Natural killer cell (primary cell): ENCODE data around the gene PDE10A. TPM values are rescaled to one million over a fixed set of nuclear protein-coding genes. Genes with fewer than 3 reads are reported as not detected.

ENCODE experiments used
- ATAC-seq, 3 donors: fragments of 150-1000 bp in 2 of 3; fragments of 200-7000 bp in 1 of 3; cut with Tn5 transposase; 1 replicate in 1 of 3; 2 replicates in 2 of 3; pipeline ENCODE4 v1.10.0; 2021; ENCODE audit warnings: mild to moderate bottlenecking in 2 of 3, moderate library complexity in 2 of 3
- DNase-seq, 2 donors: peaks; one replicate each; pipeline versions ENCODE4 v3.0.0 to v3.0.0-alpha.2; 2013 to 2021; ENCODE audit warnings: mixed read lengths in 1 of 2
- H3K27ac ChIP-seq: one replicate; pipeline ENCODE4 v1.5.1; 2013; ENCODE audit warnings: mild to moderate bottlenecking, low read length
- H3K27me3 ChIP-seq: one replicate; pipeline ENCODE4 v1.6.1; 2013; ENCODE audit warnings: low read length; ENCODE audit not compliant: control insufficient read depth, insufficient read depth
- H3K36me3 ChIP-seq: one replicate; pipeline ENCODE4 v1.6.1; 2013; ENCODE audit warnings: low read length; ENCODE audit not compliant: control insufficient read depth, insufficient read depth
- H3K4me1 ChIP-seq: one replicate; pipeline ENCODE4 v1.6.1; 2013; ENCODE audit warnings: low read length; ENCODE audit not compliant: control insufficient read depth, insufficient read depth
- H3K4me3 ChIP-seq: one replicate; pipeline ENCODE4 v1.5.1; 2013; ENCODE audit warnings: low read length
- H3K9me3 ChIP-seq: one replicate; pipeline ENCODE4 v1.6.1; 2013; ENCODE audit warnings: low read length; ENCODE audit not compliant: control insufficient read depth, insufficient read depth
- H3K27ac Mint-ChIP-seq, 2 donors: one replicate each; pipeline ENCODE4 v1.8.0; 2022; ENCODE audit warnings: mild to moderate bottlenecking in 2 of 2, mixed read lengths in 2 of 2, moderate library complexity in 1 of 2
- H3K27me3 Mint-ChIP-seq, 2 donors: one replicate each; pipeline ENCODE4 v1.8.0; 2022; ENCODE audit warnings: low read depth in 2 of 2, mixed read lengths in 2 of 2
- H3K36me3 Mint-ChIP-seq: one replicate; pipeline ENCODE4 v1.8.0; 2022; ENCODE audit warnings: mixed read lengths
- H3K4me1 Mint-ChIP-seq, 2 donors: one replicate each; pipeline ENCODE4 v1.8.0; 2022; ENCODE audit warnings: mixed read lengths in 2 of 2
- H3K4me3 Mint-ChIP-seq: one replicate; pipeline ENCODE4 v1.8.0; 2022; ENCODE audit warnings: mild to moderate bottlenecking, moderate library complexity, mixed read lengths
- H3K9me3 Mint-ChIP-seq, 2 donors: one replicate each; pipeline ENCODE4 v1.8.0; 2022; ENCODE audit warnings: mixed read lengths in 2 of 2
- WGBS: methylation state at CpG from one replicate; pipeline ENCODE4 v1.1.7; 2013; ENCODE audit warnings: missing lambda C conversion rate; ENCODE audit not compliant: insufficient coverage; 5-methylcytosine and 5-hydroxymethylcytosine counted together
- intact Hi-C: fragments of 100-400 bp; cut with micrococcal nuclease; formaldehyde crosslinking; loops from one replicate; pipeline ENCODE4 v1.14.2; 2022
- total RNA-seq, 4 donors: library from RNA; stranded (reverse); fragments of 120-200 nt in 1 of 4; gene quantifications; one replicate each; pipeline versions ENCODE4 v1.2.3 to v1.2.4, GENCODE V29; 2013 to 2022
- TF ChIP-seq, protein P1 (sequence below): fragments of 200-600 bp; IDR thresholded peaks from one replicate; pipeline ENCODE4 v1.8.0; 2022; ENCODE audit warnings: antibody characterized with exemption

Gene PDE10A
- total RNA-seq, 3 donors from 2014 or later (not counting 1 experiment from before 2014, with no cell fraction given): not detected

DNA sequence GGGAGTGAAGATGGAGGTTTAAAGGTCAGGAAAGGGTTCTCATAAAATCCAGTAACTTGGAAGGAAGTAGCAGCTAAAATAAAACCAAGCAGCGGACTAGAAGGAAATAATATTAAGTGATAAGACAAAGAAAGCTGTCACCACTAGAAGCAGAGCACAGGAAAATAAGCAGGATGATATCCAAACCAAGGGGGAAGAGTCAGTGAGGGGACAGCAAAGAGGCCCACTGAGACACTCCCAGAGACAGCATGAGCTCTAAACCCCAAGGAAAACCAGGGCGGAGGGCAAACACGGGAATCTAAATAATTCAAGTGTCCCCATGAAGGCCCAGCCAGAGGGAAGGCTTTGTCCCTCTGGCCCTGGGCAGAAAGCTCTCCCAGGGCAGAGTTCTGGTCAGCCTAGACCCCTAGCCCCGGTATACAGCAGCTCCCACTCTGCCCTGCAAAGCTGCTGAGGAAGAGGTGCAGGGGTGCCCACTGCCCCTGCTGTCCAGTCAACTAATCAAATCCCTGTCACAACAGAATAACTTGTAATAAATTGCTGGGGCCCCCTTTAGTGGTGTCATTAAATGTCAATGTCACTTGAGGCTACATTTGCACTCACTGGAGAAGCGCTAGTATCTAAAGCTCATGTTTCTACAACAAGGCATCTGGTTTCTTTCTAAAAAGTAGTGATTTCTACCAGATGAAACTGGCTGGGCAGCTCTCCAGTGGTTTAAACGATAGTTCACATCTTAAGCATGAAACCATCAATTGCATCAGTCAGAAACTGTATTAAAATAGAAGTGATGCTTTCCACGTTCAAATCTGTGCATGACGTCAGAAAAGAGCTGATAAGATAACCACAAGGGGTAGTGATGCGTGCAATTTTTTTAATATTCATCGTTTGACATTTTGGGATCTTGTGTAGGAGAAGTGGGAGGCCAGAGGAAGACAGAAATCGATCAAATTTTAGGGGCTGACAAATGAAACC lies 13.6 kb downstream of the PDE10A start:
- Histone ChIP-seq H3K9me3 (no peaks in the 10 kb centered on the region), H3K27me3 (no peaks in the 10 kb centered on the region), H3K4me3 (no peak overlapping the region), H3K36me3 (no peaks in the 10 kb centered on the region), H3K27ac (no peak overlapping the region), H3K4me1 (no peaks in the 10 kb centered on the region)
- WGBS: 68% methylated on average over 11 of the region's 11 CpGs
- TF ChIP-seq, protein P1, sequence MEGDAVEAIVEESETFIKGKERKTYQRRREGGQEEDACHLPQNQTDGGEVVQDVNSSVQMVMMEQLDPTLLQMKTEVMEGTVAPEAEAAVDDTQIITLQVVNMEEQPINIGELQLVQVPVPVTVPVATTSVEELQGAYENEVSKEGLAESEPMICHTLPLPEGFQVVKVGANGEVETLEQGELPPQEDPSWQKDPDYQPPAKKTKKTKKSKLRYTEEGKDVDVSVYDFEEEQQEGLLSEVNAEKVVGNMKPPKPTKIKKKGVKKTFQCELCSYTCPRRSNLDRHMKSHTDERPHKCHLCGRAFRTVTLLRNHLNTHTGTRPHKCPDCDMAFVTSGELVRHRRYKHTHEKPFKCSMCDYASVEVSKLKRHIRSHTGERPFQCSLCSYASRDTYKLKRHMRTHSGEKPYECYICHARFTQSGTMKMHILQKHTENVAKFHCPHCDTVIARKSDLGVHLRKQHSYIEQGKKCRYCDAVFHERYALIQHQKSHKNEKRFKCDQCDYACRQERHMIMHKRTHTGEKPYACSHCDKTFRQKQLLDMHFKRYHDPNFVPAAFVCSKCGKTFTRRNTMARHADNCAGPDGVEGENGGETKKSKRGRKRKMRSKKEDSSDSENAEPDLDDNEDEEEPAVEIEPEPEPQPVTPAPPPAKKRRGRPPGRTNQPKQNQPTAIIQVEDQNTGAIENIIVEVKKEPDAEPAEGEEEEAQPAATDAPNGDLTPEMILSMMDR: no peak
- DNase-seq (no peak), ATAC-seq (no peak)
- H3K4me1 Mint-ChIP-seq: no peaks in the 10 kb centered on the region
- no peak overlapping the region for H3K4me3 Mint-ChIP-seq
- intact Hi-C loops: no loop called here
- no peak overlapping the region for H3K27ac Mint-ChIP-seq
- no peaks in the 10 kb centered on the region for H3K36me3 Mint-ChIP-seq
- H3K9me3 Mint-ChIP-seq: no peaks in the 10 kb centered on the region
- no peaks in the 10 kb centered on the region for H3K27me3 Mint-ChIP-seq

DNA sequence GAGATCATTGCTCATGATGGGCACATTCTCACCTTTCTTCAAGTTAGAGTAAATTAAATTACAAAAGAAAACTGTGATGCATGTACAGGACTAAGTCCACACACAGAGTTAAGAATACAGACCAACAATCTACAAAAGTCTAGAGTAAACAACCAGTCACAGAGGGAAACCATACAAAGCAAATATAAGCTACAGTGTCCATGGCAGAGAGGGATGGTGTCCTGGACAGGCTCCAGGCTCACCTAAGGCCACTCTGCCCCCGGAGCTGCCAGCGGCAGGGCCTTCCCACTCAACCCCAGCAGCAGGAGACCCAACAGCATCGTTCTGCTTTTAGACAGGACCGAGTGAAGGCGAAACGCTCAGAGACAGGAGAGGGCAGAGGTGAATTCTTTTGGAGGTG lies 16.0 kb downstream of the PDE10A start:
- Mint-ChIP-seq H3K4me3 (no peak overlapping the region), H3K27ac (no peak overlapping the region), H3K4me1 (no peaks in the 10 kb centered on the region), H3K27me3 (peaks cover 0 to 5% of the 10 kb centered on the region in 2 donors), H3K36me3 (no peaks in the 10 kb centered on the region), H3K9me3 (no peaks in the 10 kb centered on the region)
- 92% methylated on average over 5 of the region's 6 CpGs for WGBS
- Histone ChIP-seq H3K36me3 (no peaks in the 10 kb centered on the region), H3K9me3 (no peaks in the 10 kb centered on the region), H3K4me3 (no peak overlapping the region), H3K27ac (no peak overlapping the region), H3K27me3 (no peaks in the 10 kb centered on the region), H3K4me1 (no peaks in the 10 kb centered on the region)
- TF ChIP-seq, protein P1: no peak
- no peak for DNase-seq
- ATAC-seq: no peak
- intact Hi-C loops: no loop called here

DNA sequence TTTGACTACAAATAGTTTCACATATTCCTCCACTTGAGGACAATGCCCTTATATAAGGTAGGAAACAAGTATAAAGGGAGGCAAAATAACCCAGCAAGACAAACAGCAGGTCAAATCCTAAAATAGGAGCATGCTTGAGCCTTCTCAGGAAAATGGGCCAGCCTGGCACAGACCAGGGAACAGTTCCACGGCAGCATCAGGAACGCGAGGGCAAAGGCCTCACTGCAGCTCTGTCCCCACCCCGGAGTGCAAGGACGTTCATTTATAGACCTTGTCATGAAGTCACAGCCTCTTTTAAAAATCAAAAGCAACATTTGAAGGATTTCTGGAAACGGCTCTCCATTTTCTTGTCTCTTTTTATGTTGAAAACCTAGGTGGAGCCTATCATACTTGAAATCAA lies 17.1 kb downstream of the PDE10A start:
- WGBS: 86% methylated on average over 6 of the region's 6 CpGs
- Mint-ChIP-seq H3K9me3 (no peaks in the 10 kb centered on the region), H3K4me3 (no peak overlapping the region), H3K27me3 (peaks cover 0 to 5% of the 10 kb centered on the region in 2 donors), H3K4me1 (no peaks in the 10 kb centered on the region), H3K27ac (no peak overlapping the region), H3K36me3 (no peaks in the 10 kb centered on the region)
- TF ChIP-seq, protein P1: no peak
- Histone ChIP-seq H3K4me3 (no peak overlapping the region), H3K27ac (no peak overlapping the region), H3K4me1 (no peaks in the 10 kb centered on the region), H3K36me3 (no peaks in the 10 kb centered on the region), H3K27me3 (no peaks in the 10 kb centered on the region), H3K9me3 (no peaks in the 10 kb centered on the region)
- DNase-seq (no peak), ATAC-seq (no peak)
- intact Hi-C loops: no loop called here
